ENCODE measurements around the gene ALDH16A1.
"Not testable (repeated sequence)": the region's sequence is repeated elsewhere in the genome, so short reads cannot be mapped to it uniquely, and the experiment has no call there.

Gene ALDH16A1

GRCh38 chr19:49440439-49441209 is 12.4 kb upstream of the ALDH16A1 start:
- no peak for DNase-seq (ENCODE audit: low read depth in 2 of 2)

- peak in 1 of 2 donors; percentile 50 for DNase-seq (ENCODE audit: low read depth in 2 of 2)
These were observed 11.6 kb upstream of the ALDH16A1 start, which contains the start of gene SLC17A7 for GRCh38 chr19:49441210-49441959. Gene SLC17A7 (minus strand): TSS chr19:49441527. CDS start chr19:49441379, 148 bp downstream.

- DNase-seq (ENCODE audit: low read depth in 2 of 2): no peak
These were observed 11.1 kb upstream of the ALDH16A1 start for GRCh38 chr19:49441960-49442350.

- DNase-seq (ENCODE audit: low read depth in 2 of 2): no peak
These were observed 10.7 kb upstream of the ALDH16A1 start for GRCh38 chr19:49442354-49442753.

GRCh38 chr19:49442771-49443365 is 10.2 kb upstream of the ALDH16A1 start:
- peak; percentile 50 to 71 for DNase-seq (ENCODE audit: low read depth in 2 of 2)

- DNase-seq (ENCODE audit: low read depth in 2 of 2): peak; percentile 91
These were observed 9.5 kb upstream of the ALDH16A1 start for GRCh38 chr19:49443366-49444099.

GRCh38 chr19:49444100-49444700 is 8.8 kb upstream of the ALDH16A1 start:
- DNase-seq (ENCODE audit: low read depth in 2 of 2): not testable (repeated sequence)

GRCh38 chr19:49445997-49446396 is 7.0 kb upstream of the ALDH16A1 start:
- no peak for DNase-seq (ENCODE audit: low read depth in 2 of 2)

GRCh38 chr19:49447485-49448431 is 5.3 kb upstream of the ALDH16A1 start:
- DNase-seq (ENCODE audit: low read depth in 2 of 2): peak in 1 of 2 donors; percentile 48

GRCh38 chr19:49448432-49448786 is 4.6 kb upstream of the ALDH16A1 start:
- DNase-seq (ENCODE audit: low read depth in 2 of 2): no peak

- DNase-seq (ENCODE audit: low read depth in 2 of 2): no peak
These were observed 2.6 kb upstream of the ALDH16A1 start for GRCh38 chr19:49450405-49450804.

- DNase-seq (ENCODE audit: low read depth in 2 of 2): peak; percentile 86 to 92
These were observed 1.4 kb upstream of the ALDH16A1 start, which contains the start of gene PIH1D1 for GRCh38 chr19:49451430-49452181. Gene PIH1D1 (minus strand): TSS chr19:49451814. CDS start chr19:49451574, 240 bp downstream.

GRCh38 chr19:49453757-49454240 is 774 bp downstream of the ALDH16A1 start:
- no peak for DNase-seq (ENCODE audit: low read depth in 2 of 2)

- DNase-seq (ENCODE audit: low read depth in 2 of 2): no peak
These were observed 2.7 kb downstream of the ALDH16A1 start for GRCh38 chr19:49455773-49456172.

- DNase-seq (ENCODE audit: low read depth in 2 of 2): no peak
These were observed 3.3 kb downstream of the ALDH16A1 start for GRCh38 chr19:49456326-49456725.

- DNase-seq (ENCODE audit: low read depth in 2 of 2): no peak
These were observed 5.5 kb downstream of the ALDH16A1 start for GRCh38 chr19:49458567-49458903.

- DNase-seq (ENCODE audit: low read depth in 2 of 2): no peak
These were observed 6.4 kb downstream of the ALDH16A1 start for GRCh38 chr19:49459388-49459787.

- DNase-seq (ENCODE audit: low read depth in 2 of 2): not testable (repeated sequence)
These were observed 8.1 kb downstream of the ALDH16A1 start for GRCh38 chr19:49461130-49461529.

- no peak for DNase-seq (ENCODE audit: low read depth in 2 of 2)
These were observed 8.6 kb downstream of the ALDH16A1 start for GRCh38 chr19:49461656-49462055.

Data from stimulated activated CD8-positive, alpha-beta memory T cell treated with anti-CD3 and anti-CD28 coated beads, Interleukin-2, amount 100 ng/mL, for 48 hours (primary cell).